K562 (cell line): ENCODE data around the gene IRF4.

Experiments used
- CHD1 ChIP-seq: fragments of 200-600 bp; sonication (generic); IDR thresholded peaks from one replicate; pipeline ENCODE4 v1.6.1; 2012; ENCODE audit warnings: mild to moderate bottlenecking, moderate library complexity, low read length, inconsistent platforms
- EP300 ChIP-seq: IDR thresholded peaks from 2 replicates; pipeline ENCODE4 v1.6.1; 2012; ENCODE audit warnings: low read length, improper control_type of control experiment
- ERF ChIP-seq: fragments of 450-650 bp; formaldehyde crosslinking; IDR thresholded peaks from 2 replicates; pipeline ENCODE4 v1.4.0; 2020; ENCODE audit warnings: mild to moderate bottlenecking, mixed read lengths
- GTF2E2 ChIP-seq: fragments of 200-800 bp; sonication (Bioruptor generic); IDR thresholded peaks from 2 replicates; pipeline ENCODE4 v1.6.1; 2016; ENCODE audit warnings: missing genetic modification characterization, missing compliant biosample characterization
- POLR2AphosphoS5 ChIP-seq: IDR thresholded peaks from 2 replicates; pipeline ENCODE4 v1.6.1; 2011; ENCODE audit warnings: mild to moderate bottlenecking, low read depth, low read length, moderate library complexity; ENCODE audit not compliant: control insufficient read depth, insufficient read depth
- TEAD2 ChIP-seq: fragments of 450-650 bp; IDR thresholded peaks from 2 replicates; pipeline ENCODE4 v1.6.1; 2016; ENCODE audit warnings: missing genetic modification characterization, control low read depth, missing compliant biosample characterization
- ZKSCAN1 ChIP-seq: fragments of 150-350 bp; IDR thresholded peaks from 2 replicates; pipeline ENCODE4 v1.6.1; 2016; ENCODE audit warnings: low read depth, low read length
- TF ChIP-seq, protein P1 (sequence below), 3 experiments: IDR thresholded peaks in 2 of 3; conservative IDR thresholded peaks in 1 of 3; 2 replicates each; pipeline ENCODE4 v1.5.1; 2011 to 2012; ENCODE audit warnings: low read length in 3 of 3, mild to moderate bottlenecking in 3 of 3, control low read depth in 2 of 3, improper control_type of control experiment in 1 of 3, inconsistent platforms in 1 of 3, low read depth in 1 of 3, mixed read lengths in 1 of 3, moderate library complexity in 1 of 3; ENCODE audit not compliant: insufficient read depth in 2 of 3
- TF ChIP-seq, protein P2 (sequence below): sonication (generic); formaldehyde crosslinking; IDR thresholded peaks from 2 replicates; pipeline ENCODE4 v1.8.1; 2023; ENCODE audit warnings: mild to moderate bottlenecking, missing genetic modification reagents

DNA sequence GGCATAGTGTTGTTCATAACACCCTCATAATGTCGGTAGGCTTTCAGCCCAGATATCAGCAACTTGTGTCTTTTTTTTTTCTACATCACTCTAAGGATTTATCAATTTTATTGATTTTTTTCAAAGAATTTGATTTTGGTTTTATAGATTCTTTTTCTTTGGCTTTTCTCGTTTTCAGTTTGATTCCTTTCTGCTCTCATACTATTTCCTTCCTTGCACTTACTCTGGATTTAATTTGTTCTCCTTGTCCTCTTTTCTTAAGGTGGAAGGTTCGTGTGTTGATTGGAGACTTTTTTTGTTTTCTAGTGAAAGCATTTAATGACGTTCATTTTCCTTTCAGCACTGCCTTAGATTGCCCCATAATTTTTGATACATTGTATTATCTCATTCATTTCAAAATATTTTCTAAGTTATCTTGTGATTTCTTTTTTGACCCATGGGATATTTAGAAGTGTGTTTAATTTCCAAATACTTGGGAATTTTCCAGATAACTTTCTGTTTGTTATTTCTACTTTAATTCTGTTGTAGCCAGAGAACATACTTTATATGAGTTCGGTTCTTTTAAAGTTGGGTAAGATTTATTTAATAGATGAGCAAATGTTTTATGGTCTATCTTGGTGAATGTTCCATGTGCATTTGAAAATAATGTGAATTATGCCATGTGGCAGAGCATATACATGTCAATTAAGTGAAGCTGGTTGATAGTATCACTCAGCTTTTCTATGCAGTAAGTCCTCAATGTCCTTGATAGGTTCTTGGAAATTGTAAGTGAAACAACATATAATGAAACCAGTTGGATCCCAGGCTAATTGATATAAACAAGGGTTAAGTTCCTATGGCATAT is 62.8 kb downstream of the IRF4 start:
- TF ChIP-seq CHD1 (no peak), ERF (CRISPR knock-in tag) (no peak), TEAD2 (no peak), GTF2E2 (tag) (no peak), POLR2AphosphoS5 (no peak), EP300 (no peak), ZKSCAN1 (no peak)
- TF ChIP-seq, protein P1, sequence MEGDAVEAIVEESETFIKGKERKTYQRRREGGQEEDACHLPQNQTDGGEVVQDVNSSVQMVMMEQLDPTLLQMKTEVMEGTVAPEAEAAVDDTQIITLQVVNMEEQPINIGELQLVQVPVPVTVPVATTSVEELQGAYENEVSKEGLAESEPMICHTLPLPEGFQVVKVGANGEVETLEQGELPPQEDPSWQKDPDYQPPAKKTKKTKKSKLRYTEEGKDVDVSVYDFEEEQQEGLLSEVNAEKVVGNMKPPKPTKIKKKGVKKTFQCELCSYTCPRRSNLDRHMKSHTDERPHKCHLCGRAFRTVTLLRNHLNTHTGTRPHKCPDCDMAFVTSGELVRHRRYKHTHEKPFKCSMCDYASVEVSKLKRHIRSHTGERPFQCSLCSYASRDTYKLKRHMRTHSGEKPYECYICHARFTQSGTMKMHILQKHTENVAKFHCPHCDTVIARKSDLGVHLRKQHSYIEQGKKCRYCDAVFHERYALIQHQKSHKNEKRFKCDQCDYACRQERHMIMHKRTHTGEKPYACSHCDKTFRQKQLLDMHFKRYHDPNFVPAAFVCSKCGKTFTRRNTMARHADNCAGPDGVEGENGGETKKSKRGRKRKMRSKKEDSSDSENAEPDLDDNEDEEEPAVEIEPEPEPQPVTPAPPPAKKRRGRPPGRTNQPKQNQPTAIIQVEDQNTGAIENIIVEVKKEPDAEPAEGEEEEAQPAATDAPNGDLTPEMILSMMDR (IDR thresholded peaks at IDR 0.05 in 2 of 3, conservative IDR thresholded peaks at IDR 0.05 in 1 of 3; ENCODE audit: insufficient read depth in 2 of 3, low read depth in 1 of 3, low read length in 3 of 3) = no peak
- TF ChIP-seq, protein P2, sequence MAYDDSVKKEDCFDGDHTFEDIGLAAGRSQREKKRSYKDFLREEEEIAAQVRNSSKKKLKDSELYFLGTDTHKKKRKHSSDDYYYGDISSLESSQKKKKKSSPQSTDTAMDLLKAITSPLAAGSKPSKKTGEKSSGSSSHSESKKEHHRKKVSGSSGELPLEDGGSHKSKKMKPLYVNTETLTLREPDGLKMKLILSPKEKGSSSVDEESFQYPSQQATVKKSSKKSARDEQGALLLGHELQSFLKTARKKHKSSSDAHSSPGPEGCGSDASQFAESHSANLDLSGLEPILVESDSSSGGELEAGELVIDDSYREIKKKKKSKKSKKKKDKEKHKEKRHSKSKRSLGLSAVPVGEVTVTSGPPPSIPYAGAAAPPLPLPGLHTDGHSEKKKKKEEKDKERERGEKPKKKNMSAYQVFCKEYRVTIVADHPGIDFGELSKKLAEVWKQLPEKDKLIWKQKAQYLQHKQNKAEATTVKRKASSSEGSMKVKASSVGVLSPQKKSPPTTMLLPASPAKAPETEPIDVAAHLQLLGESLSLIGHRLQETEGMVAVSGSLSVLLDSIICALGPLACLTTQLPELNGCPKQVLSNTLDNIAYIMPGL = no peak
